K562 (cell line): ENCODE results near the gene SYVN1. TPM values are rescaled to one million over a fixed set of nuclear protein-coding genes. Genes with fewer than 3 reads are reported as not detected.

Source experiments
- GABPB2 ChIP-seq: fragments of 250-450 bp; sonication (Bioruptor Pico); conservative IDR thresholded peaks from 2 replicates; pipeline ENCODE4 v1.5.1; 2021; ENCODE audit warnings: mild to moderate bottlenecking
- HDAC2 ChIP-seq: fragments of 450-650 bp; IDR thresholded peaks from 2 replicates; pipeline ENCODE4 v1.6.1; 2016; ENCODE audit warnings: mild to moderate bottlenecking
- HMG20B ChIP-seq: fragments of 250-450 bp; sonication (Bioruptor Pico); IDR thresholded peaks from 2 replicates; pipeline ENCODE4 v1.5.0; 2021; ENCODE audit warnings: mild to moderate bottlenecking
- KDM4B ChIP-seq, 2 experiments: fragments of 450-650 bp in 1 of 2; sonication (generic) in 1 of 2; IDR thresholded peaks; 2 replicates each; pipeline ENCODE4 v1.6.1; 2016 to 2017; ENCODE audit warnings: borderline replicate concordance in 2 of 2, antibody characterized with exemption in 1 of 2, low read depth in 1 of 2, mild to moderate bottlenecking in 1 of 2
- MCM3 ChIP-seq: fragments of 450-650 bp; IDR thresholded peaks from 2 replicates; pipeline ENCODE4 v1.6.1; 2016
- POLR3G ChIP-seq: IDR thresholded peaks from 2 replicates; pipeline ENCODE4 v1.6.1; 2011; ENCODE audit not compliant: insufficient read length, insufficient replicate concordance; ENCODE audit errors: extremely low read depth
- PRMT5 ChIP-seq: sonication (generic); formaldehyde crosslinking; IDR thresholded peaks from 2 replicates; pipeline ENCODE4 v1.5.0; 2020; ENCODE audit warnings: missing genetic modification reagents
- PTRF ChIP-seq: fragments of 450-650 bp; IDR thresholded peaks from 2 replicates; pipeline ENCODE4 v1.6.1; 2016; ENCODE audit warnings: mild to moderate bottlenecking, missing genetic modification characterization, missing compliant biosample characterization
- RCOR1 ChIP-seq, 2 experiments: IDR thresholded peaks; 2 replicates each; pipeline ENCODE4 v1.6.1; 2012; ENCODE audit warnings: low read depth in 2 of 2, low read length in 2 of 2, borderline replicate concordance in 1 of 2, improper control_type of control experiment in 1 of 2
- SMAD4 ChIP-seq: fragments of 250-450 bp; sonication (Bioruptor Pico); conservative IDR thresholded peaks from 2 replicates; pipeline ENCODE4 v1.8.0; 2021; ENCODE audit warnings: inconsistent platforms, mild to moderate bottlenecking, moderate library complexity
- STAT5A ChIP-seq: IDR thresholded peaks from 2 replicates; pipeline ENCODE4 v1.6.1; 2012; ENCODE audit warnings: low read length, inconsistent platforms, borderline replicate concordance
- TBL1XR1 ChIP-seq, 2 experiments: IDR thresholded peaks; 2 replicates each; pipeline ENCODE4 v1.6.1; 2012; ENCODE audit warnings: improper control_type of control experiment in 2 of 2, low read length in 2 of 2, mild to moderate bottlenecking in 1 of 2
- THAP7 ChIP-seq: fragments of 250-450 bp; sonication (Bioruptor Pico); IDR thresholded peaks from 2 replicates; pipeline ENCODE4 v1.5.0; 2021
- TSC22D4 ChIP-seq: fragments of 450-650 bp; IDR thresholded peaks from 2 replicates; pipeline ENCODE4 v1.6.1; 2016; ENCODE audit warnings: missing genetic modification characterization, missing biosample characterization, control low read depth
- ZBTB43 ChIP-seq: sonication (generic); formaldehyde crosslinking; IDR thresholded peaks from 2 replicates; pipeline ENCODE4 v1.8.0; 2023; ENCODE audit warnings: mild to moderate bottlenecking, missing genetic modification reagents
- ZBTB8A ChIP-seq: fragments of 450-650 bp; IDR thresholded peaks from 2 replicates; pipeline ENCODE4 v1.6.1; 2018; ENCODE audit warnings: mild to moderate bottlenecking, moderate library complexity; ENCODE audit not compliant: partially characterized antibody
- ZNF384 ChIP-seq: IDR thresholded peaks from 2 replicates; pipeline ENCODE4 v1.6.1; 2012; ENCODE audit warnings: low read depth, low read length, improper control_type of control experiment
- ZNF398 ChIP-seq: fragments of 250-450 bp; sonication (Bioruptor Pico); IDR thresholded peaks from 2 replicates; pipeline ENCODE4 v1.8.0; 2021; ENCODE audit warnings: moderate library complexity, mild to moderate bottlenecking, inconsistent platforms
- ZNF699 ChIP-seq: fragments of 250-450 bp; sonication (Bioruptor Pico); IDR thresholded peaks from 2 replicates; pipeline ENCODE4 v1.8.0; 2021; ENCODE audit warnings: mild to moderate bottlenecking, moderate library complexity; ENCODE audit not compliant: insufficient replicate concordance
- polyA plus RNA-seq, 8 experiments: library from polyadenylated mRNA; depleted of rRNA in 4 of 8; stranded (reverse) in 5 of 8; unstranded in 3 of 8; fragments of >200 nt; fragmentation: Nextera tagmentation in 2 of 8; fragmentation: Illumina TruSeq in 1 of 8; extraction: Ambion mirVana in 2 of 8; extraction: Trizol in 1 of 8; gene quantifications; 2 replicates each; pipeline versions ENCODE4 v1.2.1 to v1.2.3, GENCODE V29; 2011 to 2014; ENCODE audit warnings: inconsistent platforms in 1 of 8, missing spikeins in 1 of 8
- total RNA-seq, 7 experiments: library from RNA; depleted of rRNA in 6 of 7; stranded (reverse); fragments of >200 nt in 6 of 7; fragmentation: Illumina TruSeq in 2 of 7; extraction: Trizol in 2 of 7; gene quantifications; 2 replicates each; pipeline versions ENCODE4 v1.2.1 to v1.2.3, GENCODE V29; 2011 to 2021; ENCODE audit warnings: low replicate concordance in 1 of 7
- TF ChIP-seq, protein P1 (sequence below): fragments of 450-650 bp; IDR thresholded peaks from 2 replicates; pipeline ENCODE4 v1.6.1; 2017; ENCODE audit warnings: mild to moderate bottlenecking, moderate library complexity
- TF ChIP-seq, protein P2 (sequence below): fragments of 150-350 bp; conservative IDR thresholded peaks from 2 replicates; pipeline ENCODE4 v1.6.1; 2014; ENCODE audit warnings: low read length

Gene SYVN1
- total and polyA plus RNA-seq, 9 of the 15 experiments (the other 6 are each of a cell fraction or from before 2014, with no cell fraction given): 0.41 to 47.4 (median 9.9) TPM

- TF ChIP-seq ZBTB43 (no peak), KDM4B (IDR thresholded peaks at IDR 0.05; ENCODE audit: borderline replicate concordance in 2 of 2, low read depth in 1 of 2) (no peak), PTRF (tag) (no peak), HDAC2 (no peak), GABPB2 (CRISPR knock-in tag) (no peak), MCM3 (no peak), POLR3G (no peak), RCOR1 (IDR thresholded peaks at IDR 0.05; ENCODE audit: borderline replicate concordance in 1 of 2, low read depth in 2 of 2, low read length in 2 of 2) (no peak), SMAD4 (CRISPR knock-in tag) (no peak), TBL1XR1 (IDR thresholded peaks at IDR 0.05; ENCODE audit: low read length in 2 of 2) (no peak), PRMT5 (CRISPR knock-in tag) (no peak), ZNF384 (no peak), THAP7 (CRISPR knock-in tag) (no peak), ZNF398 (CRISPR knock-in tag) (no peak), ZBTB8A (no peak), HMG20B (0 out of 2 replicates have a peak, but pooled peaks have one; percentile 33), STAT5A (no peak), ZNF699 (CRISPR knock-in tag) (no peak), TSC22D4 (no peak)
- TF ChIP-seq, protein P1, sequence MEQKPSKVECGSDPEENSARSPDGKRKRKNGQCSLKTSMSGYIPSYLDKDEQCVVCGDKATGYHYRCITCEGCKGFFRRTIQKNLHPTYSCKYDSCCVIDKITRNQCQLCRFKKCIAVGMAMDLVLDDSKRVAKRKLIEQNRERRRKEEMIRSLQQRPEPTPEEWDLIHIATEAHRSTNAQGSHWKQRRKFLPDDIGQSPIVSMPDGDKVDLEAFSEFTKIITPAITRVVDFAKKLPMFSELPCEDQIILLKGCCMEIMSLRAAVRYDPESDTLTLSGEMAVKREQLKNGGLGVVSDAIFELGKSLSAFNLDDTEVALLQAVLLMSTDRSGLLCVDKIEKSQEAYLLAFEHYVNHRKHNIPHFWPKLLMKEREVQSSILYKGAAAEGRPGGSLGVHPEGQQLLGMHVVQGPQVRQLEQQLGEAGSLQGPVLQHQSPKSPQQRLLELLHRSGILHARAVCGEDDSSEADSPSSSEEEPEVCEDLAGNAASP: no peak
- TF ChIP-seq, protein P2, sequence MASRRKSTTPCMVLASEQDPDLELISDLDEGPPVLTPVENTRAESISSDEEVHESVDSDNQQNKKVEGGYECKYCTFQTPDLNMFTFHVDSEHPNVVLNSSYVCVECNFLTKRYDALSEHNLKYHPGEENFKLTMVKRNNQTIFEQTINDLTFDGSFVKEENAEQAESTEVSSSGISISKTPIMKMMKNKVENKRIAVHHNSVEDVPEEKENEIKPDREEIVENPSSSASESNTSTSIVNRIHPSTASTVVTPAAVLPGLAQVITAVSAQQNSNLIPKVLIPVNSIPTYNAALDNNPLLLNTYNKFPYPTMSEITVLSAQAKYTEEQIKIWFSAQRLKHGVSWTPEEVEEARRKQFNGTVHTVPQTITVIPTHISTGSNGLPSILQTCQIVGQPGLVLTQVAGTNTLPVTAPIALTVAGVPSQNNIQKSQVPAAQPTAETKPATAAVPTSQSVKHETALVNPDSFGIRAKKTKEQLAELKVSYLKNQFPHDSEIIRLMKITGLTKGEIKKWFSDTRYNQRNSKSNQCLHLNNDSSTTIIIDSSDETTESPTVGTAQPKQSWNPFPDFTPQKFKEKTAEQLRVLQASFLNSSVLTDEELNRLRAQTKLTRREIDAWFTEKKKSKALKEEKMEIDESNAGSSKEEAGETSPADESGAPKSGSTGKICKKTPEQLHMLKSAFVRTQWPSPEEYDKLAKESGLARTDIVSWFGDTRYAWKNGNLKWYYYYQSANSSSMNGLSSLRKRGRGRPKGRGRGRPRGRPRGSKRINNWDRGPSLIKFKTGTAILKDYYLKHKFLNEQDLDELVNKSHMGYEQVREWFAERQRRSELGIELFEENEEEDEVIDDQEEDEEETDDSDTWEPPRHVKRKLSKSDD: no peak
Observed at GRCh38 chr11:65116370-65117205, 17.7 kb downstream of the SYVN1 start (continued).
